Fibroblast of mammary gland (primary cell): ENCODE measurements around the gene ADGRV1.
A peak's percentile ranks its signal among the peaks of the same experiment; 100 is the strongest.
"Not testable (repeated sequence)": the region's sequence is repeated elsewhere in the genome, so short reads cannot be mapped to it uniquely, and the experiment has no call there.

Experiments
- DNase-seq: peaks from one replicate; pipeline ENCODE4 v3.0.0-alpha.2; 2010; ENCODE audit warnings: low read depth
- H3K4me3 ChIP-seq: 2 replicates; pipeline ENCODE4 v1.5.1; 2011; ENCODE audit warnings: low read depth, mild to moderate bottlenecking, low read length, moderate library complexity; ENCODE audit not compliant: control insufficient read depth
- TF ChIP-seq, protein P1 (sequence below): conservative IDR thresholded peaks from 2 replicates; pipeline ENCODE4 v1.5.1; 2011; ENCODE audit warnings: low read depth, low read length, inconsistent platforms; ENCODE audit not compliant: control insufficient read depth, insufficient read depth

Gene ADGRV1

DNA sequence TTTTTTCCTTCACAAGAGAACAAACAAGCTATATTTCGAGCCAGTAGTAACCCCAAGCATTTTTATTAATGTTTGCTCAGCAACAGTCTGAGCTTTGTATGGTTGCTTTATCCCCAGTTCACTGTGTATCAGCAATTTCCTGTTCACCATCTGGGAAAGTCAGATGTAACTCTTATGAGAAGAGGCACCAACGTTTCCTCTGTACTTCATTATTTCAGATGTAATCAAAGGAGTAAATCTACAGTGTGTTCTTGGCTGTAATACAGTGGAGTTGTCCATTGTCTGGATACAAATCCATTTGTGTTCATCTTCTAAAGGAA is 484.3 kb downstream of the ADGRV1 start:
- H3K4me3 ChIP-seq, result no peak overlapping the region
- TF ChIP-seq, protein P1, sequence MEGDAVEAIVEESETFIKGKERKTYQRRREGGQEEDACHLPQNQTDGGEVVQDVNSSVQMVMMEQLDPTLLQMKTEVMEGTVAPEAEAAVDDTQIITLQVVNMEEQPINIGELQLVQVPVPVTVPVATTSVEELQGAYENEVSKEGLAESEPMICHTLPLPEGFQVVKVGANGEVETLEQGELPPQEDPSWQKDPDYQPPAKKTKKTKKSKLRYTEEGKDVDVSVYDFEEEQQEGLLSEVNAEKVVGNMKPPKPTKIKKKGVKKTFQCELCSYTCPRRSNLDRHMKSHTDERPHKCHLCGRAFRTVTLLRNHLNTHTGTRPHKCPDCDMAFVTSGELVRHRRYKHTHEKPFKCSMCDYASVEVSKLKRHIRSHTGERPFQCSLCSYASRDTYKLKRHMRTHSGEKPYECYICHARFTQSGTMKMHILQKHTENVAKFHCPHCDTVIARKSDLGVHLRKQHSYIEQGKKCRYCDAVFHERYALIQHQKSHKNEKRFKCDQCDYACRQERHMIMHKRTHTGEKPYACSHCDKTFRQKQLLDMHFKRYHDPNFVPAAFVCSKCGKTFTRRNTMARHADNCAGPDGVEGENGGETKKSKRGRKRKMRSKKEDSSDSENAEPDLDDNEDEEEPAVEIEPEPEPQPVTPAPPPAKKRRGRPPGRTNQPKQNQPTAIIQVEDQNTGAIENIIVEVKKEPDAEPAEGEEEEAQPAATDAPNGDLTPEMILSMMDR, result no peak
- no peak for DNase-seq

GRCh38 chr5:91048073-91048472 is 489.5 kb downstream of the ADGRV1 start:
- no peak for DNase-seq
- TF ChIP-seq, protein P1, result no peak
- no peak overlapping the region for H3K4me3 ChIP-seq

DNA sequence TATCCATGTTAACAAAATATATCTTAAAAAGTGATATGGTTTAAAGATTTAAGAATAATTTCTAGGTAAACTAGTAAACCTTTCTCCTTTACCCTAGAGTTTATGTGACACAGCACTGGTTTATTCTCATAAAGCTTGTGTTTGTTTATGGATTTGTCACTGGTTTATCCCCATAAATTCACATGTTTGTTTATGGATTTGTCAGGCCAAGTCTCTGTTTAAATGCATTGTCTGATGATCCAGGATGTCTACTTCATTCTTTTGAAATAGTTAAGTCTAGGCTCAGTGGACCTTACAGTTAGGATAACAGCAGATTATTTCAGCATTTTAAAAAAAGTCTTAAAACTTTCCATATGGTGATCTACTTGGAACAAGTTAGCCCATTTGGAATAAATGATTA is 490.5 kb downstream of the ADGRV1 start:
- no peak for DNase-seq
- TF ChIP-seq, protein P1, result no peak
- no peak overlapping the region for H3K4me3 ChIP-seq

DNA sequence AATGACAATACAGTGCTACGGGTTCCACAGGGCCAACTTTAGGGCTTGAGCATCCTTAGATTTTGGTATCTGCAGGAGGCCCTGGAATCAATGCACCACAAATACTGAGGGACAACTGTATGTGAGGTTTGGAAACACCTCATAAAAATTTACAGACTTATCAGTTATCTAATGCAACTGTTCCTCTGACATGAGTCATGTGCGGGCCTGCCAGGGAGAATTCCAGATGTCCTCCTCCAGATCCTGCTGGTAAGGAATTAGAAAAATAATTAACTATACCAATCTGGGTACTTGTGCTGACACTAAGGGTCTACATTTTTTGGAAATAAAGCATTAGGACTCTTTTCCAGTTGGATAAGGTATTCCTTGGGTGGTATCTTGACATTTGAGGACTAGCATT is 491.2 kb downstream of the ADGRV1 start:
- H3K4me3 ChIP-seq, result no peak overlapping the region
- peak; percentile 41 for DNase-seq
- TF ChIP-seq, protein P1, result no peak

DNA sequence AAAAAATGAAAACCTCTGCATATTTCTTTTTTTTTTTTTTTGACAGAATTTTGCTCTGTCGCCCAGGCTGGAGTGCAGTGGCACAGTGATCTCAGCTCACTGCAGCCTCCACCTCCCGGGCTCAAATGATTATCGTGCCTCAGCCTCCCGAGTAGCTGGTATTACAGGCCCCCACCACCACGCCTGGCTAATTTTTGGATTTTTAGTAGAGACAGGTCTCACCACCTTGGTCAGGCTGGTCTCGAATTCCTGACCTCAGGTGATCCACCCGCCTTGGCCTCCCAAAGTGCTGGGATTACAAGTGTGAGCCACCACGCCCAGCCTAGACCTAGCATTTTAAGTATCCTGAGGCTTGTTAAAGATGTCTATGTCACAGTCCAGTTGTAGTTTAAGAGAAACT is 493.8 kb downstream of the ADGRV1 start:
- H3K4me3 ChIP-seq, result not testable (repeated sequence)

GRCh38 chr5:91052977-91053740 is 494.6 kb downstream of the ADGRV1 start:
- TF ChIP-seq, protein P1, result no peak
- no peak overlapping the region for H3K4me3 ChIP-seq
- peak; percentile 27 for DNase-seq

More for the DNA sequence above, 493.8 kb downstream of the ADGRV1 start:
- DNase-seq, result not testable (repeated sequence)

DNA sequence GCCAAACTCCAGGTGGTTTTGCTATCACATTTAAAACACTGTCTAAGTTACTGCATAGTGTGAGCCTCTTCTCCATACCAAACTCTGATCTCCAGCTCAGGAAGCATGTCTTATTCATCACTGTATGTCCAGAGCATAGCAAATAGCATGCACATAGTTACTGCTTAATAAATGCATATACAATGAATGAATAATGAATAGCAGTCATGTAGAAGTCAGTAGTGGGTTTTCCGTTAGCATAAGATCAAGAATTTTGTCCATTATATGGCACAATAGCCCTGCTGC is 495.1 kb downstream of the ADGRV1 start:
- TF ChIP-seq, protein P1, result no peak
- no peak overlapping the region for H3K4me3 ChIP-seq
- no peak for DNase-seq
